ENCODE data around the gene COL5A2. TPM values are rescaled to one million over a fixed set of nuclear protein-coding genes. Genes with fewer than 3 reads are reported as not detected.

Gene COL5A2
- total and polyA plus RNA-seq, 9 of the 15 experiments (the other 6 are each of a cell fraction or from before 2014, with no cell fraction given), result 0.01 to 0.54 (median 0.19) TPM

- Histone ChIP-seq H3K4me1 (replicated peaks in 1 of 2; ENCODE audit: control insufficient read depth in 2 of 2, insufficient read depth in 2 of 2, low read length in 2 of 2) (peaks cover 4 to 6% of the 10 kb centered on the region in 2 experiments; a peak in 4 of 5 replicates), H3K9ac (ENCODE audit: insufficient read depth in 1 of 2, low read depth in 2 of 2, low read length in 2 of 2) (no peak overlapping the region), H3K4me3 (no peak overlapping the region), H2AFZ (ENCODE audit: low read depth, low read length) (no peak overlapping the region), H3K9me3 (replicated peaks; ENCODE audit: control insufficient read depth, insufficient read depth, low read depth, low read length) (no peaks in the 10 kb centered on the region), H4K20me1 (replicated peaks; ENCODE audit: control insufficient read depth, insufficient read depth, low read length) (no peaks in the 10 kb centered on the region), H3K79me2 (ENCODE audit: control insufficient read depth, insufficient read depth, low read length) (no peaks in the 10 kb centered on the region), H3K27ac (ENCODE audit: extremely low read depth, low read depth, low read length) (no peak overlapping the region), H3K4me2 (ENCODE audit: insufficient read depth, low read length) (no peak overlapping the region), H3K9me1 (ENCODE audit: control insufficient read depth, insufficient read depth, low read length) (no peaks in the 10 kb centered on the region), H3K36me3 (ENCODE audit: control insufficient read depth, insufficient read depth, low read length) (no peaks in the 10 kb centered on the region), H3K27me3 (ENCODE audit: control insufficient read depth in 2 of 2, insufficient read depth in 2 of 2, low read length in 2 of 2) (no peaks in the 10 kb centered on the region)
- FAIRE-seq (no peak), DNase-seq (ENCODE audit: extremely low read depth in 1 of 4, low spot score in 3 of 4) (no peak), ATAC-seq (no peak)
- POLR2A ChIA-PET, result no interaction called here
- intact Hi-C loops (cut with micrococcal nuclease) (no loop called here), in situ Hi-C loops (cut with MboI) (no loop called here)
- BruUV-seq (replicated peaks), result no TSS peak
- CTCF ChIA-PET (ENCODE audit: low intra/inter-chr PET ratio), result no interaction called here
- TF ChIP-seq ZBTB7A (IDR thresholded peaks at IDR 0.05; ENCODE audit: borderline replicate concordance, control insufficient read depth, low read depth, low read length) (no peak), NRF1 (conservative IDR thresholded peaks at IDR 0.05 in 1 of 2, IDR thresholded peaks at IDR 0.05 in 1 of 2) (no peak), ZNF277 (CRISPR knock-in tag; IDR thresholded peaks at IDR 0.05; ENCODE audit: borderline replicate concordance) (no peak), AFF4 (CRISPR knock-in tag; IDR thresholded peaks at IDR 0.05) (no peak), TFAM (CRISPR knock-in tag; conservative IDR thresholded peaks at IDR 0.05) (no peak), SRSF9 (IDR thresholded peaks at IDR 0.05; ENCODE audit: borderline replicate concordance, low read depth, low read length) (no peak), RFX5 (IDR thresholded peaks at IDR 0.05; ENCODE audit: low read depth, low read length) (no peak), ZNF586 (CRISPR knock-in tag; conservative IDR thresholded peaks at IDR 0.05) (no peak), FOXK2 (conservative IDR thresholded peaks at IDR 0.05 in 1 of 2, IDR thresholded peaks at IDR 0.05 in 1 of 2; ENCODE audit: low read depth in 2 of 2) (no peak), CTCF (IDR thresholded peaks at IDR 0.05 in 2 of 3, conservative IDR thresholded peaks at IDR 0.05 in 1 of 3; ENCODE audit: insufficient read depth in 2 of 3, low read depth in 1 of 3, low read length in 3 of 3) (no peak), SMAD2 (IDR thresholded peaks at IDR 0.05; ENCODE audit: low read depth, low read length) (no peak), ZNF212 (CRISPR knock-in tag; IDR thresholded peaks at IDR 0.05) (no peak), ID3 (CRISPR knock-in tag; IDR thresholded peaks at IDR 0.05) (no peak), ID3 (tag; IDR thresholded peaks at IDR 0.05) (no peak)
Observed at GRCh38 chr2:189199797-189200196, 20.2 kb upstream of the COL5A2 start.
